Suprapubic skin (tissue), 4 donors: ENCODE measurements around the gene KRTAP1-3.

ENCODE experiments used
- EP300 ChIP-seq: sonication (generic); formaldehyde crosslinking; IDR thresholded peaks from one replicate; pipeline ENCODE4 v1.6.1; 2017; ENCODE audit warnings: antibody characterized with exemption
- POLR2A ChIP-seq, 2 donors: fragments of 450-650 bp; IDR thresholded peaks; one replicate each; pipeline ENCODE4 v1.6.1; 2017; ENCODE audit warnings: antibody characterized with exemption in 2 of 2, mild to moderate bottlenecking in 2 of 2, moderate library complexity in 2 of 2
- POLR2AphosphoS5 ChIP-seq, 3 donors: sonication (generic); formaldehyde crosslinking; IDR thresholded peaks; one replicate each; pipeline ENCODE4 v1.6.1; 2017; ENCODE audit warnings: antibody characterized with exemption in 3 of 3
- TF ChIP-seq, protein P1 (sequence below), 2 donors: fragments of 200-600 bp in 1 of 2; fragments of 450-650 bp in 1 of 2; sonication (generic) in 1 of 2; IDR thresholded peaks; one replicate each; pipeline ENCODE4 v1.5.1; 2016 to 2019; ENCODE audit warnings: antibody characterized with exemption in 2 of 2, mild to moderate bottlenecking in 1 of 2, moderate library complexity in 1 of 2

DNA sequence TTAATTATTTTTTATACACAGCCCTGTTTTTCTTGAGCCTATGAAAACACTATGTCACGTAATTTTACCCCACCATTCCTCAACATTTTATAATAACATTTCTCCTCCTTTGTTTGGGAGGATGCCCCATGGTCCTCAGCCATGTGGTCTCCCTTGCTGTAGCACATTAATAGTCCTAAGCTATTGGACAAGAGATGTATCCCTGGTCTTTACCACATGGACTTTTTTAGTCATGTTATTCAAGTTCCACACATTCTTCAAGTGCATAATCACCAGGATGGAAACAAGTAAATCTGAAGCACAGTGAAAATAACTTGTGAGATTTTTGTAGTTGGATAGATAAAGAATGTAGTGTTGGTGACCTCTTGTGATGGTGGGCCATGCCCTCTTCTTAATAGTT lies 27.3 kb upstream of the KRTAP1-3 start:
- TF ChIP-seq, protein P1, sequence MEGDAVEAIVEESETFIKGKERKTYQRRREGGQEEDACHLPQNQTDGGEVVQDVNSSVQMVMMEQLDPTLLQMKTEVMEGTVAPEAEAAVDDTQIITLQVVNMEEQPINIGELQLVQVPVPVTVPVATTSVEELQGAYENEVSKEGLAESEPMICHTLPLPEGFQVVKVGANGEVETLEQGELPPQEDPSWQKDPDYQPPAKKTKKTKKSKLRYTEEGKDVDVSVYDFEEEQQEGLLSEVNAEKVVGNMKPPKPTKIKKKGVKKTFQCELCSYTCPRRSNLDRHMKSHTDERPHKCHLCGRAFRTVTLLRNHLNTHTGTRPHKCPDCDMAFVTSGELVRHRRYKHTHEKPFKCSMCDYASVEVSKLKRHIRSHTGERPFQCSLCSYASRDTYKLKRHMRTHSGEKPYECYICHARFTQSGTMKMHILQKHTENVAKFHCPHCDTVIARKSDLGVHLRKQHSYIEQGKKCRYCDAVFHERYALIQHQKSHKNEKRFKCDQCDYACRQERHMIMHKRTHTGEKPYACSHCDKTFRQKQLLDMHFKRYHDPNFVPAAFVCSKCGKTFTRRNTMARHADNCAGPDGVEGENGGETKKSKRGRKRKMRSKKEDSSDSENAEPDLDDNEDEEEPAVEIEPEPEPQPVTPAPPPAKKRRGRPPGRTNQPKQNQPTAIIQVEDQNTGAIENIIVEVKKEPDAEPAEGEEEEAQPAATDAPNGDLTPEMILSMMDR (IDR thresholded peaks at IDR 0.05) = no peak
- TF ChIP-seq POLR2A (IDR thresholded peaks at IDR 0.05) (no peak), EP300 (no peak), POLR2AphosphoS5 (IDR thresholded peaks at IDR 0.05) (no peak)
